Measurements from ENCODE around the gene AGRN.

Gene AGRN

DNA sequence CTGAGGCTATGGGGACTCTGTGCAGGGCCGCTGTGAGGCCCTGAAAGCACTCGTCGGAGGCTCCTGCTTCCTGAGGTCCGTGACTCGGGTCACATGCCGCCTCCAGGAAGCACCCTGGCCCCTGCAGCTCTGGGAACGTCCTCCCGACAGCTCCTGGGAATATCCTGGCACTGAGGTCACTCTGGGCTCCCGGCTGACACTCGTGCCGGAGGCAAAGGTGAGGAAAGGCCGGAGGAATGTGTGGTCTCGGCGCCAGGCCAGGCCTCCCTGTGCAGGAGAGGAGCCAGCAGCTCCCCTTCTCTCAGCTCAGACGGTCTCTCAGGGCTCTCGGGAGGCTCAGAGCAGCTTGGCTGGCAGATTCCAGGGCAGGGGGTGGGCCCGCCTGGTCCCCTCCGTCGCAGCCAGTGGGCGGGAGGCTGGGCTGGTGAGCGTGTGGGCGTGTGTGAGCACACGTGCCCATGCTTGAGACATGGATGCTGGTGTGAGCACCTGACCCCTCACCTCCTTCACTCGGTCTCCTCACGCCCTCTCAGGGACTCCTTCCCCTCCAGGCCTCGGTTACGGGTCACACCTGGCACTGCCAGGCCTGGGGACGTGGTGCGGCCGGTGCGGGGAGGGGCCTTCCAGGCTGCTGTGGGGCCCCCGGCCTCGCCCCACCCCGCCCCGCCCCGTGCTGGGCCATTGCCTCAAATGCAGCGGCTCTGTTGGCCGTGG is 59.6 kb downstream of the AGRN start:
- no peak for DNase-seq (ENCODE audit: low read depth in 2 of 2)

DNA sequence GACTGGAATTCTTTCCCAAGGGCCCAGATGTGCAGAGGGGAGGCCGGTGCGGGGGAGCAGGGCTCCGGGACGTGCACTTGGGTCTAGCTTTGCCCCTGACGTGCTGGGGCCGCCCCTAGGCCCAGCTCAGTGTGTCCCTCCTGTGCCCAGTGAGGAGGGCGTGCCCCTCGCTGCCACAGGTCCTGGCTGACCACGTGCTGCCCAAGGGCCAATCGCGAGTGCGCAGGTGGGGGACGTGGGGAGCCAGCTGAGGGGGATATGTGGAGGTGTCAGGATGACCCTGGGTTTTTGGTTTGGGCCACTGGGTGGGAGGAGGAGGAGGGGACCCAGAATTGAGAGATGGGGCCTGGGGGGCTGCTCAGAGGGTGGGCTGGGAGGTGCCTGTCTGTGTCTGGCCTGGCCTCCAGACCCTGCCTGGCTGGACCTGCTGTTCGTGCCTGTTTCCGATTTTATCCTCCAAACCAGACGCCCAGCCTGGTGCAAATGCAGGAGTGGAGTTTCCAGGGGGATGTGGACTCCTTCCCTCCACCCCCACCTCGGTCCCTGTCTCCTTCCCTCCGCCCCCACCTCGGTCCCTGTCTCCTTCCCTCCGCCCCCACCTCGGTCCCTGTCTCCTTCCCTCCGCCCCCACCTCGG is 60.3 kb downstream of the AGRN start:
- DNase-seq (ENCODE audit: low read depth in 2 of 2): no peak

DNA sequence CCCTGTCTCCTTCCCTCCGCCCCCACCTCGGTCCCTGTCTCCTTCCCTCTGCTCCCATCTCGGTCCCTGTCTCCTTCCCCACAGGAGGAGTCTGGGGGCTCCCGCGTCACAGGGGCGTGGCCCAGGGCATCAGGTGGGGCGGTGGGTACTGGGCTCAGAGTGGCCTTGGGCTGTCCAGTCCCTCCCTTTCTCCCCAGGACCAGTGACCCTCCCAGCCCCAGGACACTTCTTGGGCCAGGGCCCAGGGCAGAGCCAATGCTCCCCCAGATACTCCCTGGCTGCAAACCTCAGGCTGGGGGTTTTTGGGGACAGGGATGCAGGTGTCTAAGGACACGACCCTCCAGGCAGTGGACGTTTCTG is 61.0 kb downstream of the AGRN start:
- DNase-seq (ENCODE audit: low read depth in 2 of 2): no peak

DNA sequence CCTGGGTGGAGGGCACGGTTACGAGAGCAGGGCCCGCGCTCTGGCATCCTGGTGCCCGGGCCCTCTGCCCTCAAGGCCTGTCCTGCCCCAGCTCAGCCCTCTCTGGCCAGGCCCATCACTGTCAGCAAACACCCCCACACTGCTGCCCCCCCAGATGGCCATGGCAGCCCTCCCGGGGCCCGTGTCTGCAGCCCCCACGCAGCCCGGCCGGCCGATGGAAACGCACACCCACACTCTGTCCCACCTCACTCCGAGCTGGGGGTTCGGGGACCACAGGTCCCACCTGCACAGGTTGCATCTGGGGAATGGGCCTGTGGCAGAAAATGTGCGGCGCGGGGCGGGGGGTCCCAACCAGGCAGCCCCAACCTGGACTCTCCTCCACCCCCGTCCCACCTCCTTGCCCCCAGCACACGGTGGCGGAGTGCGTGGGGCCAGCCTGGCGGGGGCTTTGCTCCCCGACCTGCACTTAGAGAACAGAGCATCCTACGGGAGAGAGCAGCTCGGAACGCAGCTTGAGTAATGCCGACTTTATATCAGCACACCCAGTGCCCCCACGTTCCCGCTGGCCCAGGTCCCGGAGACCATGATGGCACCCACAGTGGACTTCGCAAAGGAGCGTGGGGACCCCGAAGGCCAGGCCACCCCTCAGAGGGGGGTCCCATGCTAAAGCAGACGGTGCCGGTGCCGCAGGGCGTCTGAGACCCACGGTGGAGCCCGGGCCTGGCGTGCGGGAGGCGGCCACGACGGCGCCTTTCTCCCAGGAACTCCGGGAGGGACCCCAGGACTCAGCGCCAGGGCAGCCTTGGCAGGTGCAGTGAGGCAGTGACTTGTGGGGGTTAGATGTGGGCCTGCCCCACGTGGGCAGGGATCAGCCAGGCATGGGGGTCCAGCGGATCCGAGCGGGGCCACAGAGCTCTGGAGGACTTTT is 61.7 kb downstream of the AGRN start:
- DNase-seq (ENCODE audit: low read depth in 2 of 2): no peak

DNA sequence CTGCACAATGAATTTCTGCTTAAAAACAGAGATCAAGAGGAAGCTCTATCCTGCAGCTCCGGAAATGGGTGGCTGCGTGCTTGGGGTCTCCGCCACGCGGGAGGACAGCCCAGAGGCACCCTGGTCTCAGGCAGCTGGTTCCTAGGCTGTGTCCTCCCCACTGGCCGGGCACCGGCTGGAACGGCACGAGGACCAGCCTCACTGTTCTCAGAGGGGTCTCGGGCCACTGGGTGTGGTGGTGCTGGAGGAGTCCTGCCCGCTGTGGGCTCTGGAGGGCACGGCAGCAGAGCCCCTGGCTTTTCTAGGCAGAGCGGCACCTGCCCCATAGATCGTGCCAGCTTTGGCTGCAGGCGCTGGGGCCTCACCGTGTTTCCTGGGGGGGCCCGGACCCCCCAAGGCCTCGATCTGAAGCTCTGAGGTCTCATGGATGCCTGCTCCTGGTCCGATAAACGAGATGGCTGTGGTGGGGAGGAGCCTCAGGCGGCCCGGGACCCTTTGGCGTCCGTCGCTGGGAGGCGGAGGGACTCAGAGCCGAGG is 62.4 kb downstream of the AGRN start:
- DNase-seq (ENCODE audit: low read depth in 2 of 2): no peak

DNA sequence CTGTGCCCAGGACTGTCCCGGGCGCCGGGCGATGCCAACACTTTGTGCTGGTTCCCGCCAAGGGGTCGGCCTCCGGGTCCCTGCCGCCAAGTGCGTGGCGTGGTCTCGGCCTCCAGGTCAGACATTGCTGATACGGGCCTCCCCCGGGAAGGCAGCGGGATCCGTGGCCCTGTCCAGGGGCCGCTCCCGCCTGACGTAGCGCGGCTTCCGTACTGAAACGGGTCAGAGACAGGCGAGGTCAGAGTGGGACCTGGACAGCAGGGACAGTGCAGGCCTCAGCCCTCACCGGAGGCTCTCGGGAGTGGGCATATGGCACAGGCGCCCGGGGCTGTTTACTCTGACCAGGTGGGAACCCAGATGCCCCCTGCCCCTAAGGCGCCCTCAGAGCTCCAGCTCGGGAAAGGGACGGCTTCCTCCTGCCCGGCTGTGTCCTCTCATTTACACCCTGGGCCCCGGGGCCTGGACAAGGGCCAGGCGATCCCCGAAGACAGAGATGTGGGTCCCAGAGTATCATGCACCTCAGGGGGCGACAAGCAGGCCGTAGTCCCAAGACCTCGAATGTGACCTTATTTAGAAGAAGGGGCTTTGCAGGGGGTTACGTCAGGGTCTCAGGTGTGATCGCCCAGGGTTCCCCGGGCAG is 63.0 kb downstream of the AGRN start:
- DNase-seq (ENCODE audit: low read depth in 2 of 2): no peak

DNA sequence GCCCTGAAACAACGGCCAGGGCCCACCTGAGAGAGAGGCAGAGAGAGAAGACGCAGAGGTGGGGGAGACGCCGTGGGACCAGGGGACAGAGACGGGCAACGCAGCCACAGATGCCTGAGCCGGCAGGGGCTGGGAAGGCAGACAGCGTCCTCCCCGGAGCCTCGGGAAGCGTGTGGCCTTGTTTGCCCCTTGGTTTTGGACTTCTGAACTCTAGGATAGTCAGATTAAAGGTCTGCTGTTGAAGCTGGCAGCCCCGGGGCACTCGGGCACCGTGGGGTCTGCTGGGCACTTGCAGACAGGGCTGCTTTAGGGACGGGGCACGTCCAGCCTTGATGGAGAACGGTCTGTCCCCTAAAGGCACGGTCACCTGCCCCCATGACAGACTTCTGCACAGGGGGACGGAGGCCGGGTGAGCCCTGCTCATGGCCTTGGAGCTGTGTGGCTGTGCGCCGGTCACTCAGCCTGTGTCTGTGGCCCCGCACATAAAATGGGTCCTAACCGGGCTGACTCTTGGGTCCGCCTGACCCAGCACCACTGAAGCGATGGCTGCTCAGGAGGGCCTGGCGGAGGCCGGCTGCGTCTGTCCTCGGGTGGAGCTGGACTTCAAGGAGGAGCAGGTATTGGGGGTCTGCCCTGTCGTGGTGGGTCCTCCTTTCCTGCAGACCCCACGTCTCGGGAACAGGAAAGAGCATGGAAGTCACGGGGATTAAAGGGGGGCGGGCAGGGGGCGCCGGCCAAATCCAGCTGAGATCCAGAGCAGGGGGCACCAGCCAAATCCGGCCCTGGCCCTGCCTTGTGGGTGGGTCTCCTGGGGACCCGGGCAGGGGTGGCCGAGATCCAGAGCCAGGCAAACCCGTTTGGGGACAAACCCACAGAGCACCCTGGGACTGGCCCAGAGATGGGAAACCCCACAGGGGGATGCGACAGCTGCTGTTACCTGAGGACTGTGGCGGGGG is 63.8 kb downstream of the AGRN start:
- DNase-seq (ENCODE audit: low read depth in 2 of 2): no peak

DNA sequence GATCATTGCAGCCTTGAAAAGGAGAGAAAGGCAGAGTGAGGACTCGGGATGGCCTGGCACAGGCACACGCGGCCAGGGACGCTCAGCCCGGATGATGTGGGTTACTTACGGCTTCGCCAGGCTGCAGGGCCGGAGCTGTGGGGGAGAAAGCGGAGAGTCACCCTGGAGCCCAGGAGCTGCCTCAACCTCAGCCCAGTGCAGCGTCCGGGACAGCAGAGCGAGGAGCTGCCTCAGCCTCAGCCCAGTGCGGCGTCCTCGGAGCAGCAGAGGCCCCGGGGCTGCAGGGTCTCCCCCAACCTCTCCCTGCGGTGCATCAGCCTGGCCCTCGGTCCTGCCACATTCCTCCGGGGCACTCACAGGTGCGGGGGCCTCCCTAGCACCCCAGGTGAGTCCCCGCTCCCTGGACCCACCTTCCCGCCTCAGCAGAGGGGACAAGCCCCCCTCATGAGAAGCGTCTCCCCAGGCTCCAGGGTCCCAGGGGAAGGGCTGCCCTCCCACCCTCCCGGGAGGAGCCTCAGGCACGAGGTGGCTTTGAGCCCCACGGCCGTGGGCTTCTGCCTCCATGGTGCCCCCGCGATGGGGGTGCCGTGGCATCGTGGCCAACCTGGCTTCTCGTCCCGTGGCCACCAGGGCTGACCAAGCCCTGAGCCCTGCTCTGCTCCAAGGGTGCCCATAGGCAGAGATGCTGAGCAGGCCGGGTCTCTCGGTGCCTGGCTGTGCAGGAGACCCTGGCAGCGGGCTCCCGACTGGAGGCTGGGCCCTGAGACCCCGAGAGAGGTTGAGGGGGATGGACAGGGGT is 64.7 kb downstream of the AGRN start:
- DNase-seq (ENCODE audit: low read depth in 2 of 2): no peak

DNA sequence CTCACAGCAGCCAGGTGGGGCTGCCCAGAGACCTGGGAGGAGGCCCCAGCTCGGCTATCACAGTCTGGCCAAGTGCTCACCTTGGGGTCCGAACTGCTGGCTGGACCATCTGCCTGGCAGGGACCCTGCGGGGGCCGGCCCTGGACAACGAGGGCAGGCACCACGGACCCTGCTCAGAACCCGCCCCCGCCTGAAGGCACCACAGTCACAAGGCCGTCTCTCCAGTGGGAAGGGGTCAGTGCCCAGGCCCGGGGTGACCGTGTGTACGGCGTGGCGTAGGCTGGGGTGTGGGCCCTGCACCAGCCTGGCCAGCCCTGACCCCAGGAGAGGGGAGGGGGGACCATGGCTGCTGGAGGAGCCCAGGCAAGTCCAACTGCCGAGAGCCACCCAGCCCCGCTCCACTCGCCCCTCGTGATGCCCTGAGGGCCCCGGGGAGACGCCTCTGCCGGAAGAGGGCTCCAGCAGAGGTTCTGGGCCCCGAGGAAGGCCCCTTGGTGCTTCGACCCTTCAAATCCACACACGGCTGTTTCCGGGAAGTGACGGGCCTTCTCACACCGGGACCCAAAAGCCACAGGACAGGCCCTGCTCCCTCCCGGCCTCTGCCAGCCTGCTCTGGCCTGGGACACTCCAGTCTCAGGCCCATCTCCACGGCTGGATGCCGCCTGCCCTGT is 65.4 kb downstream of the AGRN start:
- no peak for DNase-seq (ENCODE audit: low read depth in 2 of 2)

DNA sequence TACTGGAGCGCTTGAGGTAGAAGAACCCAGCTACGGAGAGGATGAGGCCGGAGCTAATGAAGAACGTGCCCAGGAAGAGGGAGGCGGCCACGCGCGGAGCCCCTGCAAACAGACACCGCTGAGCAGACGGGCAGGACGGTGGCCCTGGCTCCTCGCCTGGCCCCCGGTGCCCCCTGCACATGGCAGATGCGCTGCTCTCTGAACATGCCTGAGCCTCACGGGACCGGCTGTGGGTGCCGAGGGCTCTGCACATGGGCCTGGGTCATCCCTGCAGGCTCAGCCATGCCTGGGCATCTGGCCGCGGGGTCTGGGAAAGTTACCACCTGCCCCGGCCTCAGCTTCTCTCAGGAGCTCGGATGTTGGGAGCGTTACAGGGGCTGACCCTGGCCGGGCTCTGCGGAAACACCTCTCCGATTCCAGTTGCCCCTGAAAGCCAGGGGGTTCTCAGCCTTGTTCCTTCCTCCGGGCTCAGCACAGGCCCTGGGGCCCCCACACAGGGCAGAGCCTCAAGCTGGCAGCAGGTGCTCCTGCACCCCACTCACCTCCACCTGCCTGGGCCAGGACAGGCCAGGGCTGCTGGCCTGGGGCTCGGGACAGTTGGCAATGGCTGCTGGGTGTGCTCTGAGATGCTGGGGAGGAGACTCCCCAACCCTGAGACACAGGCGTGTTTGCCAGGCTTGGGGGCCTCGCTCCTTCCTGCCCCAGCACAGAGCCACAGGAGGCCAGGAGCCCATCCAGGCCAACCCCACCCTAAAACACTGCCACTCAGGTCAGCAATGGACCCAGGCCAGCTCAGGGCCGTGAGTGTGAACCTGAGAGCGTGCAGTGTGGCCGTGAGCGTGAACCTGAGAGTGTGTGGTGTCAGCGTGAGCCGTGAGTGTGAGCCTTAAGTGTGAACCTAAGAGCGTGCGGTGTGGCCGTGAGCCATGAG is 66.3 kb downstream of the AGRN start:
- DNase-seq (ENCODE audit: low read depth in 2 of 2): no peak

DNA sequence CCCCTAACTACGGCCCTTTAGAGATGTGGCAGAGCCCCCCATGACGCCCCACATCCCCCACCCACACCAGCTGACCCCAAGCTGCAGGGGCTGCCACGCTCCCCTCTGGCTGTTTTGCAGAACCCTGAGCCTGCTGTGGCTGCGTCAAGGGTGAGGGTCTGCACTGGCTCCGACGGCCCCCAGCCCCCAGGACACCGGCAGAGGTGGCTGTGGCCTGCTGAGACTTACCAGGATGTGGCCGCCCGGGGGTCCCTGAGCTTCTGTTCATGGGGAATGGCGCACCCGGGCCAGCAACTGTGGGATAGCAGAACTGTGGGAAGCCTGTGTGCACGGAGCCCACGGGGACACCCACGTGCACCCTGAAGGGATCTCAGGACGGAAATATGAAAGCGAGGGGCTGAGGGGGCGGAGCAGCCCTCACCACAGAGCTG is 67.0 kb downstream of the AGRN start:
- no peak for DNase-seq (ENCODE audit: low read depth in 2 of 2)

DNA sequence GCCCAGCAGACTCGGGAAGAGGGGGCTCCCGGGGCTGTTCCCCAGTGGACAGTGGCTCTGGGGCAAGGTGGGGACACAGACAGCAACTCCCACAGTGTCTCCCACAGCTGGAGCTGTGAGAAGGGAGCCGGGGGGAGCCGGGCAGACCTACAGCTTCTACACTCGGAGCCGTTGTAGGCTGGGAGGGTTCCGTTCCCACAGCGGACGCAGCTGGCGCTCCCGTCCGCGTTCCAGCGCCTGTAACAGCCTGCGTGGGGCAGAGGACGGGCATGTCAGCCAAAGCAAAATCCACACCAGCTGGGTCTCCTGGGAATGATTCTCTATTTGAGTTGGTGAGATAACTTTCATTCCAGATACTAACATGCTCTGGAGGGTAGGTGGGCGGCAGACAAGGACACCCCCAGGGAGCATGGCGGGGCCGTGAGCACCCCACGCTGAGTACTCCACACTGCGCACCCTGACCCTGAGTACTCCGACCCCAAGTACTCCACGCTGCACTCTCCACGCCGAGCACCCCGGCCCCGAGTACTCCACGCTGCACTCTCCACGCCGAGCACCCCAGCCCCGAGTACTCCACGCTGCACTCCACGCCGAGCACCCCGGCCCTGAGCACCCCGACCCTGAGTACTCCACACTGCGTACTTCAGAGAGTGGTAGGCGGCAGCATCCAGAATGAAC is 67.6 kb downstream of the AGRN start:
- no peak for DNase-seq (ENCODE audit: low read depth in 2 of 2)

DNA sequence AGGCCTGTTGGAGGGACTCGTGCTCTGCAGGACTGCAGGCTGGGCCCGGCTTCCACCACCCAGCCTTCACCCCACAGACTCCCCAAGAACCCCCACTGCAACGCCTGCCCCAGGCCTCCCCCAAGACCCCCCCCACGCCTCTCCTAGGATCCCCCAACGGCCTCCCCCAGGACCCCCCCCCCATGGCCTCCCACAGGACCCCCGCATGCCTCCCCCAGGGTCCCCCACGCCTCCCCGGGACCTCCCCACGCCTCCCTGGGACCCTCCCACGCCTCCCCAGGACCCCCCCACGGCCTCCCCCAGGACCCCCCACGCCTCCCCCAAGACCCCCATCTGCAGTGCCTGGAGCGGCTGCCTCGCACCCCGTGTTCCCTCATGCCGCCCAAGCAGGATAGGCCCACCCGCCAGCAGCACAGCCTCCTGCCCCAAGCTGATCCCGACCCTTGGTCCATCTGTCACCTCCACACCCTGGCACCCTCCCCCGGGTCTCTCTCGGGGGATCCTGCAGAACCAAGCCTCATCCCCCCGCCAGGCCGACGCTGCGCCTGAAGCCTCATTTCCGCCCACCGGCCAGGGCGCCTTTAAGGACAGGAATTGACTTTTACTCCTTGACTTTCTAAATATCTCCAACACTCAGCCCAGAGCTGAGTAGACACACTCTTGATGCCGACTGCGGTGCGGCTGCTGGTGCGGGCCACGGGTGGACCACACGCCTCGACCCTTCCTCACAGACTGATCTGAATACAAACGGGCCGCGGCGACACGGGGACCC is 68.3 kb downstream of the AGRN start:
- DNase-seq (ENCODE audit: low read depth in 2 of 2): no peak

DNA sequence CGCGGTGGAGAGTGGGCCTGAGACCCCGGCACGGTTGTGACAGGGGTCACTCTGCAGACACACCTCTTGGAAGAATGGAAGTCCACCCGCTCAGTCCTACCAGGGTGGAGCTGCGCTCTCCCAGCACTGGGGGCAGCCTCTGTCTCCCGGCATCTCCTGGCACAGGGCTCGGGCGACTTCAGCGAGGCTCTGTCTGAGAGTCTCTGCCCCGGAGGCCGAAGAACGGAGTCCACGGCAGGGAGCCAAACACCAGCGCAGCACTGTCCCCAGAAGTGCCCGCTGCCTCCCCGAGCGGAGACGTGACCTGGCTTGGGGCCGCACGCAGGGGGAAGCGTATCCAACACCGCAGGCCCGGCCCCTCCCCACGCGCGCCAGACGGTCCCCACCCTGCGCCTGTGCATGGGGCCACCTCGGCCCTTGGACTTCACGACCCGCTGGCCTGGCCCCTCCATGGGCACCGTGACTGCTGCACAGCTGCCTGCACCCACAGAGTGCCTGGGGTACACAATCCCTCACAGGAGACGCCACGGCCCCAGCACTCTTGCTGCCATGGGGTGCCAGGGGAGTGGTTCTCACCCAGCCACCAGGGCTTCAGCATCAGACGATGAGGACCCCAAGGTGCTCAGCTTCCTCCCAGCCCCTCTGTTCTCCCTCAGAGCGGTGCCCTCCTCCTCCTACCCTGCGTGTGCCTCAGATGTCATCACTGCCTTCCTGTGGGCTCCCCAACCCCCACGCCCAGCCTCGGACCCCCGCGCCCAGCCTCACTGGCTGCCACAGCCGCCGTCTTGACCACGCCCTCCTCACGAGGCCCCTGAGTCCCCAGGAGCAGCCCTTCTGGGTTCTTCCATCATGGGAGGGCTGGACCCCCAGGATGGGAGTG is 69.1 kb downstream of the AGRN start:
- DNase-seq (ENCODE audit: low read depth in 2 of 2): no peak

DNA sequence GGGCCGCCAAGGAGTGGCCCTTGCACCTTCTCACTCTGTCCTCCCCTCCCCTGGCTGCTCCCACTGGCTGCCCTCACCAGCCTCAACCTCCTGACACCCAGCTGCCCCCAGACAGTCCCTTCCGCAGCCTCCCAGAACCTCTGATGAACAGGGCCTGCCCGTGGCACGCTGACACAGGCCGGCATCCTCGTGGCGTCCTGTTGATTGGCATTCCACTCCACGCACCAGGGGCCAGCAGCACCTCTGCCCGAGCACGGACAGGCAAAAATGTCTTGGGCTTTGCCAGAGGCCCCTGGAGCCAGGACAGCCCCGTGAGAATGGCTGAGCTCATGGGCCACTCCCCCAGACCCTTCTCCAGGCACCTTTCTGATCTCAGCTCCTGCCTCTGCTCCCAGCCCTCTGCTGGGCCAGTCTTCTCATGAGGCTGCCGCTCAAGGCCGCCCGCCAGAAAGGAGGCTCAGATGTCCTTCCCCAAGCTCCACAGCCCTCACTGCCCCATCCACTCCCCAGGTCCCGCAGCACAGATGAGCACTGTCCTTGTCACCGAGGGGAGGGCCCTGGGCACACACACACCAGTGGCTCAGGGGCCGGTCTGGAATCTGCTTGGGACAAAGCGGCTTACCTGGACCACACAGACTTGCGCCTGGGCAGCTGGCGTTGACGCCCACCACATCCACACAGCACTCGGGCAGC is 70.0 kb downstream of the AGRN start:
- DNase-seq (ENCODE audit: low read depth in 2 of 2): no peak
